Measurements from ENCODE around the gene CRISPLD2. TPM values are rescaled to one million over a fixed set of nuclear protein-coding genes. Genes with fewer than 3 reads are reported as not detected.
A peak's percentile ranks its signal among the peaks of the same experiment; 100 is the strongest.
"Not testable (repeated sequence)": the region's sequence is repeated elsewhere in the genome, so short reads cannot be mapped to it uniquely, and the experiment has no call there.

CRISPLD2 gene
- total RNA-seq, 1 experiment from 2014 or later: 1.6 TPM

GRCh38 chr16:84828322-84828721, 8.5 kb downstream of the CRISPLD2 start:
- DNase-seq: no peak
- no peak overlapping the region for H3K4me3 ChIP-seq
- H3K36me3 ChIP-seq: no peaks in the 10 kb centered on the region
- no peaks in the 10 kb centered on the region for H3K9me3 ChIP-seq
- no peaks in the 10 kb centered on the region for H3K27me3 ChIP-seq

GRCh38 chr16:84829168-84829965, 9.6 kb downstream of the CRISPLD2 start:
- Histone ChIP-seq H3K4me3 (no peak overlapping the region), H3K27me3 (no peaks in the 10 kb centered on the region), H3K9me3 (no peaks in the 10 kb centered on the region), H3K36me3 (no peaks in the 10 kb centered on the region)
- peak; percentile 68 for DNase-seq

- Histone ChIP-seq H3K4me3 (no peak overlapping the region), H3K27me3 (no peaks in the 10 kb centered on the region), H3K36me3 (no peaks in the 10 kb centered on the region), H3K9me3 (no peaks in the 10 kb centered on the region)
- no peak for DNase-seq
Observed at GRCh38 chr16:84830765-84831384, 11.1 kb downstream of the CRISPLD2 start.

- not testable (repeated sequence) for H3K27me3 ChIP-seq, H3K9me3 ChIP-seq, H3K4me3 ChIP-seq, H3K36me3 ChIP-seq, DNase-seq
Observed at GRCh38 chr16:84831728-84832127, 11.9 kb downstream of the CRISPLD2 start.

GRCh38 chr16:84832488-84833143, 12.8 kb downstream of the CRISPLD2 start:
- Histone ChIP-seq H3K4me3 (peak overlapping the region; percentile 31), H3K36me3 (no peaks in the 10 kb centered on the region), H3K9me3 (no peaks in the 10 kb centered on the region), H3K27me3 (no peaks in the 10 kb centered on the region)
- DNase-seq: peak; percentile 95

- no peaks in the 10 kb centered on the region for H3K36me3 ChIP-seq
- peak overlapping the region; percentile 31 for H3K4me3 ChIP-seq
- H3K27me3 ChIP-seq: no peaks in the 10 kb centered on the region
- H3K9me3 ChIP-seq: no peaks in the 10 kb centered on the region
- no peak for DNase-seq
Observed at GRCh38 chr16:84833144-84833500, 13.3 kb downstream of the CRISPLD2 start.

- H3K27me3 ChIP-seq: no peaks in the 10 kb centered on the region
- no peak for DNase-seq
Observed at GRCh38 chr16:84833542-84834402, 14.0 kb downstream of the CRISPLD2 start.

GRCh38 chr16:84834403-84834772, 14.6 kb downstream of the CRISPLD2 start:
- Histone ChIP-seq H3K4me3 (no peak overlapping the region), H3K9me3 (no peaks in the 10 kb centered on the region), H3K27me3 (no peaks in the 10 kb centered on the region), H3K36me3 (no peaks in the 10 kb centered on the region)
- DNase-seq: peak; percentile 47

More at GRCh38 chr16:84833542-84834402, 14.0 kb downstream of the CRISPLD2 start:
- no peaks in the 10 kb centered on the region for H3K36me3 ChIP-seq
- H3K4me3 ChIP-seq: no peak overlapping the region
- H3K9me3 ChIP-seq: no peaks in the 10 kb centered on the region

GRCh38 chr16:84836234-84836647, 16.5 kb downstream of the CRISPLD2 start:
- H3K27me3 ChIP-seq: no peaks in the 10 kb centered on the region
- no peak overlapping the region for H3K4me3 ChIP-seq
- no peaks in the 10 kb centered on the region for H3K36me3 ChIP-seq
- no peaks in the 10 kb centered on the region for H3K9me3 ChIP-seq
- DNase-seq: peak; percentile 96

GRCh38 chr16:84836967-84837366, 17.2 kb downstream of the CRISPLD2 start:
- Histone ChIP-seq H3K4me3 (no peak overlapping the region), H3K27me3 (no peaks in the 10 kb centered on the region), H3K36me3 (no peaks in the 10 kb centered on the region), H3K9me3 (no peaks in the 10 kb centered on the region)
- DNase-seq: no peak

GRCh38 chr16:84838383-84838948, 18.7 kb downstream of the CRISPLD2 start:
- Histone ChIP-seq H3K36me3 (no peaks in the 10 kb centered on the region), H3K4me3 (no peak overlapping the region), H3K27me3 (no peaks in the 10 kb centered on the region), H3K9me3 (no peaks in the 10 kb centered on the region)
- DNase-seq: no peak

GRCh38 chr16:84839054-84839453, 19.3 kb downstream of the CRISPLD2 start:
- DNase-seq: peak; percentile 56
- no peaks in the 10 kb centered on the region for H3K9me3 ChIP-seq
- no peaks in the 10 kb centered on the region for H3K36me3 ChIP-seq
- H3K4me3 ChIP-seq: no peak overlapping the region
- H3K27me3 ChIP-seq: no peaks in the 10 kb centered on the region

GRCh38 chr16:84839956-84840355, 20.2 kb downstream of the CRISPLD2 start:
- Histone ChIP-seq H3K4me3 (no peak overlapping the region), H3K27me3 (no peaks in the 10 kb centered on the region), H3K36me3 (no peaks in the 10 kb centered on the region), H3K9me3 (no peaks in the 10 kb centered on the region)
- peak; percentile 56 for DNase-seq

- DNase-seq: no peak
Observed at GRCh38 chr16:84840687-84841627, 21.2 kb downstream of the CRISPLD2 start.

GRCh38 chr16:84841787-84842300, 22.1 kb downstream of the CRISPLD2 start:
- H3K27me3 ChIP-seq: no peaks in the 10 kb centered on the region

More at GRCh38 chr16:84840687-84841627, 21.2 kb downstream of the CRISPLD2 start:
- Histone ChIP-seq H3K4me3 (no peak overlapping the region), H3K36me3 (no peaks in the 10 kb centered on the region), H3K9me3 (no peaks in the 10 kb centered on the region), H3K27me3 (no peaks in the 10 kb centered on the region)

More at GRCh38 chr16:84841787-84842300, 22.1 kb downstream of the CRISPLD2 start:
- Histone ChIP-seq H3K36me3 (no peaks in the 10 kb centered on the region), H3K4me3 (no peak overlapping the region), H3K9me3 (no peaks in the 10 kb centered on the region)
- DNase-seq: no peak
